KBM-7 (cell line): ENCODE results near the gene CD300A.

Experiments used
- DNase-seq: peaks from one replicate; pipeline ENCODE4 v3.0.0-alpha.2; 2015
- in situ Hi-C: fragments of 300-500 bp; cut with MboI; formaldehyde crosslinking; loops from 2 replicates; pipeline ENCODE4 v1.14.3; 2020; ENCODE audit warnings: low sequenced_read_pairs, low pct_unique_long_range_greater_than_20kb, mixed read lengths

CD300A gene

GRCh38 chr17:74452841-74453661 is 13.4 kb upstream of the CD300A start:
- DNase-seq, result no peak
- in situ Hi-C loops, result loop anchor here (10.0 kb wide), 1 partner anchor 78 kb away; no protein-coding TSS in a partner anchor

GRCh38 chr17:74453665-74454196 is 12.7 kb upstream of the CD300A start:
- peak; percentile 69 for DNase-seq
- in situ Hi-C loops, result loop anchor here (10.0 kb wide), 1 partner anchor 79 kb away; no protein-coding TSS in a partner anchor

GRCh38 chr17:74454197-74455024 is 12.0 kb upstream of the CD300A start:
- no peak for DNase-seq
- in situ Hi-C loops, result loop anchor here (10.0 kb wide), 1 partner anchor 80 kb away; no protein-coding TSS in a partner anchor

GRCh38 chr17:74455025-74455545 is 11.3 kb upstream of the CD300A start:
- no peak for DNase-seq
- in situ Hi-C loops, result loop anchor here (10.0 kb wide), 1 partner anchor 80 kb away; no protein-coding TSS in a partner anchor

GRCh38 chr17:74455821-74456220 is 10.6 kb upstream of the CD300A start:
- no peak for DNase-seq
- in situ Hi-C loops, result loop anchor here (10.0 kb wide), 1 partner anchor 81 kb away; no protein-coding TSS in a partner anchor

- peak; percentile 74 for DNase-seq
- in situ Hi-C loops, result loop anchor here (10.0 kb wide), 1 partner anchor 82 kb away; no protein-coding TSS in a partner anchor
Observed at GRCh38 chr17:74457146-74457819, 9.2 kb upstream of the CD300A start.

GRCh38 chr17:74457820-74458166 is 8.6 kb upstream of the CD300A start:
- in situ Hi-C loops, result loop anchor here (10.0 kb wide), 1 partner anchor 83 kb away; no protein-coding TSS in a partner anchor
- no peak for DNase-seq

- in situ Hi-C loops, result loop anchor here (10.0 kb wide), 1 partner anchor 84 kb away; no protein-coding TSS in a partner anchor
- DNase-seq, result no peak
Observed at GRCh38 chr17:74458835-74459234, 7.6 kb upstream of the CD300A start.

- no peak for DNase-seq
- in situ Hi-C loops, result loop anchor here (10.0 kb wide), 1 partner anchor 85 kb away; no protein-coding TSS in a partner anchor
Observed at GRCh38 chr17:74459622-74460021, 6.8 kb upstream of the CD300A start.

GRCh38 chr17:74460241-74460640 is 6.2 kb upstream of the CD300A start:
- in situ Hi-C loops, result no loop called here

GRCh38 chr17:74460996-74461395 is 5.4 kb upstream of the CD300A start:
- in situ Hi-C loops, result no loop called here
- DNase-seq, result no peak

More at GRCh38 chr17:74460241-74460640, 6.2 kb upstream of the CD300A start:
- DNase-seq, result no peak

- DNase-seq, result no peak
- in situ Hi-C loops, result no loop called here
Observed at GRCh38 chr17:74461611-74462010, 4.8 kb upstream of the CD300A start.

GRCh38 chr17:74464730-74465377 is 1.6 kb upstream of the CD300A start:
- in situ Hi-C loops, result no loop called here
- DNase-seq, result no peak

GRCh38 chr17:74465378-74466110 is 890 bp upstream of the CD300A start:
- no peak for DNase-seq
- in situ Hi-C loops, result no loop called here

GRCh38 chr17:74466828-74467184 is 372 bp downstream of the CD300A start:
- no peak for DNase-seq
- in situ Hi-C loops, result no loop called here

- in situ Hi-C loops, result no loop called here
- no peak for DNase-seq
Observed at GRCh38 chr17:74467221-74467951, 952 bp downstream of the CD300A start.

GRCh38 chr17:74471341-74471740 is 4.9 kb downstream of the CD300A start:
- no peak for DNase-seq
- in situ Hi-C loops, result no loop called here
